HG03280 (cell line): ENCODE measurements around the gene CUL2.
A peak's percentile ranks its signal among the peaks of the same experiment; 100 is the strongest.

Experiments used
- ATAC-seq: cut with Tn5 transposase; IDR thresholded peaks from one replicate; pipeline ENCODE4 v1.9.1; 2021; ENCODE audit warnings: mild to moderate bottlenecking, moderate library complexity; ENCODE audit not compliant: unreplicated experiment

Gene CUL2

DNA sequence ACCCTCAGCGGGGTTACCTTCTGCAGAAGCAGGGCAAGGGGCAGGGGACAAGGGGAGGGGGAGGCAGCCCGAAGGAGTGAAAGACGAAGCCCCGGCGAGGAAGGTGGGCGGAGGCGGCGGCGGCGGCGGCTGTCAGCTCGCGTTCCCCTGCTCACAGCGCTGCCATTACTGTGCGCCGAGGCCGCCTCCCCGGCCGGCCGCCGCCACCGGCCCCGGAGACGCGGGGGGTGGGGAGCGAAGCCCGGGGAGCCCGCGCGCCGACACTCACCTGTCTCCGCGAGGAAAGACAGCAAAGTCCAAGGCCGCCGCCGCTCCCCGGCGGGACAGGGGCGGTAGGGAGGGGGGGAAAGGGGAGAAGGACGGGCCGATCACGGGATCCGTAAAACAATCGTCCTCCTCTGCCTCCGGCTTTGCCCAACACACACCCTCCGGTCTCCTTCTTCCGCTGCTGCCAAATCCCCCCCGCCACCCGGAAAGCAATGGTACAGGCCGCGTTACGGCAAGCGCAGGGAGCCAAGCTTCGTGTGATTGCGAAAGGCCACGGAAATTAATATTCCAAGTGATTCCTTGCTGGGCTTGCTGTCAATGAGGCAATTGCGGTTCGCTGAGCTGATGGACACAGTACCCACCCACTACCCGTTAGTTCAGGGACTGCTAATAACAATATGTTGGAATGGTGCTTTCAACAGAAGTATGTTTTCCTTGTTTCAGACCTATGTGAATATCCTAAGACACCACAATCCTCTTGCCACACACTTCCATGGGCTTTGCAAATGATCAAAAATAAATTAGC is at the start of gene CUL2:
CUL2 (minus strand) TSS at position 180 of the 793 bp plus-strand sequence. CDS start 19,024 bp downstream, outside the sequence.
- peak; percentile 97 for ATAC-seq

DNA sequence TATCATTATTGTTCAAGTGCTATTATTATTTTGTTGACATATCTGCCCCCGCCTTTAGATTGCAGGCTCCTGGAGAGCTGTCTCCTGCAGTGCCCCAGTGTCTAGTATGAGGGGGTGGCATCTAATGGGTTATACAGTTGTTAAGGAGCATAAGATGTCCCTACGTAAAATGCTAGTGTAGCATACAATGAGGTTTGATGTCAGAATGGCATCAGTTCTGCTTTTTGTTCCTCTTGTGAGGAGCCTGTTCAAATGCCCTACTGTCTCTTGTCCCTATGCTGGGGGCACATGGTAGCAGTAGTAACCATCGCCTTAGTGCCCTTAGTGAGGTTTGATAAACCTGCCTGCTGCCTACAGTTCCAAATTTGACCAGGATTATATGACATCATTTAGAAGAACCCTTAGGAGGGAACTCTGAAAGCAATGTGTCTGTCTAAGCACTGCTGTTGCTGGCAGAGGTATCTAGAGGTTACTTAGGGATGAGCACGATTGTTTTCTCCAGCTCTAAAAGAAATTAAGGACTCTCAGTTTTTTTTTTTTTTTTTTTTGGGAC is 46.2 kb upstream of the CUL2 start:
- ATAC-seq = no peak

DNA sequence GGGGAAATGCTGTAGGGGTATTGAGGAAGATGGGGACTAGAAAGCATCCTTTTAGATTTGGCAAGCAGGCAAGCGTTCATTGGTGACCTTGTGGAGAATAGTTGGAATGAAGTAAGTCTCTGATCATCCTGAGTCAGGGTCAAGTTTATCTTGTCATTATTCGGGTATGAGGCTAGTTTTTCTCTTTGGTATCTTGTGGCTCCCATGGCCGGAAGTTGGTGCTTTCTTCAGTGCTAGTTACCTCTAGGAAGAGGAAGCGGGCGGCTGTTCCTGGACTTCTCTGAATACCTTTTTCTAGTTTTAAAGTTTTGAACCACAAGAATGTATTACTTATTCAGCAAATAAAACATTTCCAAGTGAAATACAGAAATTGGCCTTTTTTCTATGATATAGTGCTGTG is 45.7 kb upstream of the CUL2 start:
- ATAC-seq = no peak

DNA sequence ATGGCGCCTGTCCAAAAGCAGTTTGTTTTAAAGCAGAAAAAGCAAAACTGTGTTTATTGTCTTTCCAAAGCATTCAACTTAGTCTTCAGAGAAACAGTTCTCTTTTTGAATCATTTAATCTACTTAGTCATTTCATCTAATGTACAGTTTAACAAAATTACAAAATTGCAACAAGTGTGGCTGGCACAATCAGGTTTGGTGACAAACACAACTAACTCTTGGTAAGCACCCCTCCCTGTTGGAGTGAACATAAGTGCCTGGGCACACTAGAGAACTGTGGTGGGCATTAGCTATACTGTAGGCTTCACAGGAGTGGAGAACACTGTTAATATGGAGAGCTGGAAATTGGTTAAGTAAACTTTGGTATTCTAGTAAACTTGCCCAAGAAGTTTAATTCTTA is 43.4 kb upstream of the CUL2 start:
- ATAC-seq = no peak

DNA sequence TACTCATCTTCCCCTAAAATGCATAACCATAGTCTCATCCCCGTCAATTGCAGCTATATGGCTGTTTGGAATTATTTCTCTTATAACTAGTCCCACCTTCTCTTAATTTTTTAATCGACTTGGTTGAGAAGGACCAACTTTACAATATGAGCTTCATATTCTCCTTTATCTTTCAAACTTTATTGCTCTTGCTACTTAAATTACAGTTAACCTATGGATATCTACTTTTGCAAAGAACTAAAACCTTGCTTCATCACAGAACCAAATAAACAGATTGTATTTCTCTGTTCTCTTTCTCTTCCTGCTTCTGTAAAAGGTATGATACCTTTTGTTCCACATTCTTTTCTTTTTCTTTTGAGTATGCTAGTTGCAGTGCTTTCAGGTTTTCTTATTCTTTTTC is 42.6 kb upstream of the CUL2 start:
- no peak for ATAC-seq

DNA sequence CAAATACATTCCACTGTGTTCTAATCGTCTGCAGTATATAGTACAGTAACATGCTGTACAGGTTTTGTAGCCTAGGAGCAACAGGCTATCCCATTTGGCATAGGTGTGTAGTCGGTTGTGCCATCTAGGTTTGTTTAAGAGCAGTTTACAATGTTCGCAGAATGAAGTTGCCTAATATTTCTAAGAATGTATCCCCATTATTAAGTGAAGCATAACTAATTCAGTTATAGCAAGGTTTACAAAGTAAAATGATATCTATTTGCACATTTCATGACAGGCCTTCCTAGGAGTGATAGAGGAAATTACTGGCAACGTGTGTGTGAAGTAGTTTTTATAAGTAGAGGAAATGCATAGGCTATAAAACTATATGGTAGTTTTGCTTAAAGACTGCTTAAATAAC is 40.5 kb upstream of the CUL2 start:
- no peak for ATAC-seq

DNA sequence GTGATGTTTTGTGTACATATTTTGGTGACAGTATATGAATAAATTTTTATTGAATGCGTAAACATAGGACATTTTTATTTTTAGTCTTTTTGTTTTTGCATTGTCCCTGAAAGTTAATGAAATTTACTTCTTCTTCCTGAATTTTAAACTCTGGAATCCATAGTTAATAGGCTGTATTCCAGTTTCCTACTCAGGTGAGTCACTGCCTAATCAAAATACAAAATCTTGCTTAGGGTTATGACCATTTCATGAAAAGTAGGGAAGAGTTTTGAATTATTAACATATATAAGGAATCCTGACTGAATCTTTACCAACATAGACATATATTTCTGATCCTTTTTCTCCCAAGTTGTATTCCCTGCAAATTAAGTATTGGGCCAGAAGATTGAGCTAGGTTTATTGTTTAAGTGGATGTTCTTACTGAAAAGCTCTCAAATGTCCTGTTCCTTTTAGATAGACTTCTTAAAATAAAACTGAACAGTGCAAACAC is 39.1 kb upstream of the CUL2 start:
- no peak for ATAC-seq

DNA sequence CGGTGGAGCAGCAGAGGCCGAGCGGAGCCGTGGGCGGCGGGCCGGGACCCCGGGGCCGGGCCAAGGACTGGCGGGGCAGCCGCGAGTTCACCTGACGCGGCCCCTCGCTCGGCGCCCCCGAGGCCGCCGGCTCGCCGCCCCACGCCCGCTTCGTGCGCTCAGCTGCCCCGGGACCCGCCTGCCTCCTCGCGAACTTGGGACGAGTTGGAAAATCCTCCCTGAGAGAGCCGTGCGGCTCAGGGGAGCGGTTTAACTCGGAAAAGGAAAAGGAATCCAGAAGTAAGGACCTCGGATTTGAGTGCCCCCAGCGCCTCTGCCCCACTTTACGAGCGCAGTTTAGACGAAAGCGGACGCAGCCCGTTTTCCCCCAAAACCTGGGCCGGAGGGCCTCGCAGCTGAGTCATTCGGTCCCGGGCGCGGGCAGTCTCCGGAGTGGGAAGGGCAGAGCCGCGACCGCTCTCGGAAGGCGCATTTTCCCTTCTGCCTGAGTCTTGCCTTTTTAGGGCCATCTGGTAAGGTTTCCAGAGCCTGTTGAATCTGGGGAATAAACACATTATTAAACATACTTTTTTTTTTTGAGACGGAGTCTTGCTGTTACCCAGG is 37.2 kb upstream of the CUL2 start:
- ATAC-seq = peak; percentile 16

DNA sequence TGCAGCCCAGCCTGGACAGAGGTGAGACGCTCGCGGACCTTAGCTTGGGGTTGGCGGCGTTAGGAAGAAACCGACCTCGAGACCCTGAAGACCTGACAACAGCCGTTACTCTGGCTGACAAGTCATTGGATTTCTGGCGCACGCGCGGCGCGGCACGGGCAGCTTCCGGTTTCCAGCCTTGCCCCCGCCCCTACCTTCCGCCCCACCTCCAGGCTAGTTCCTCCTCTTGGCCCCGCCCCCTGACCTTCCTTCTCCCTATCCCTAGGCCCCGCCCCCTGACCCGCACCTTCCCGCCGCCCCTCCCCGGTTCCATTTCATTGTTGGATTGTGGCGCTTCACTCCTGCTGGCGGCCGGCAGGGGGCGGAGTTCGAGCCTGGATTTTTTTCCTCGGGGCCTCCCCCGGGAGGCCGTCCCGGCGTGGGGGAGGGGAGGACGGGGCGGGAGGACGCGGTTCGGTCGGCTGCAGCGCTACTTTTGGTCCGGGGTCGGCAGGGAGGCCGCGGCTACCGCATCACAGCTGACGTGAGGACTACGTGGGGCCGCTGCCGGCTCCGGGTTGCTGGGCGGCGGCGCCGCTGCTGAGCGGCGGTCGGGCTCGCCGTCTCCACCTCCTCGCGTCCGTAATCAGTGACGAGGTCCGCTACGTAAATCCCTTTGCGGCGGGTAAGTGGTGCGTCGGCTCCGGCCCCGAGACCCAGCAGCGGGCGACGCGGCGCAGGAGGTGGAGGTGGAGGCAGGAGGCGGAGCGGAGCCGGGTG is 36.6 kb upstream of the CUL2 start, which contains the start of gene CREM:
CREM (plus strand) TSS at position 317 of the 759 bp plus-strand sequence. CDS start 10,990 bp downstream, outside the sequence.
- ATAC-seq = peak; percentile 74

DNA sequence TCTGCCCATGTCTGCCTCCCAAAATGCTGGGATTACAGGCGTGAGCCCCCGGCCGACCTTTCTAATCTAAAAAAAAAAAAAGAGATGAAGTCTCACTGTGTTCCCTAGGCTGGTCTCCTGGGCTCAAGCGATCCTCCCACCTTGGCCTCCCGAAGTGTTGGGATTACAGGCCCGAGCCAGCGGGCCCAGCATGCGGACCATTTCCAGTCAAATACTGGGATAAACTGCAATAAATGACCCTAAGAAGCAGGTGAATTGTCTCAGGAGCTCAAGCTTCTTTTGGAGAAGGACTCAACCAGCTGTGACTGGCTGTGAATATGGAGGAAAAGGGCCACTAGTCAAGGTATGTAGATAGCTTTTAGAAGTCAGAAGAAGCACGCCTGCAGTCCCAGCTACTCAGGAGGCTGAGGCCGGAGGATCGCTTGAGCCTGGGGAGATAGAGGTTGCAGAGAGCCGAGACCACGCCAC is 36.0 kb upstream of the CUL2 start:
- ATAC-seq = peak; percentile 6

DNA sequence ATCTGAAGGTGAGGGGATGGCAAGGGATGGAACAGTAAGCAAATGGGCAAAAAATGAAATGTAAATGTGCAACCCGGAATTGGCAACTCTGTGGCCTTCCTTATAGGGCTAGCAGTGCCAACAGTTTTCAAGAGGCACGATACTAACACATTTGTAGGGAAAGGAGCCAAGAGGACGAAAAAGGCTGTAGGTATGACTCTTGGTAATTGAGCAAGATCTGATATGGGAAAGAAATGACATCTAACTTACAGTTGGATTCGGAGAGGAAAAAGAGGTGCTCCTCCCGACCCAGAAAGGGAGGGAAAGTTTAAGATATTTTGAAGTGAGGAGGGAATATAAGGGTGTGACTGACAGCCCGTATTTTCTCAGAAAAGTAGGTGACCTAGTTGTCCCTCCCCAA is 34.4 kb upstream of the CUL2 start:
- no peak for ATAC-seq

DNA sequence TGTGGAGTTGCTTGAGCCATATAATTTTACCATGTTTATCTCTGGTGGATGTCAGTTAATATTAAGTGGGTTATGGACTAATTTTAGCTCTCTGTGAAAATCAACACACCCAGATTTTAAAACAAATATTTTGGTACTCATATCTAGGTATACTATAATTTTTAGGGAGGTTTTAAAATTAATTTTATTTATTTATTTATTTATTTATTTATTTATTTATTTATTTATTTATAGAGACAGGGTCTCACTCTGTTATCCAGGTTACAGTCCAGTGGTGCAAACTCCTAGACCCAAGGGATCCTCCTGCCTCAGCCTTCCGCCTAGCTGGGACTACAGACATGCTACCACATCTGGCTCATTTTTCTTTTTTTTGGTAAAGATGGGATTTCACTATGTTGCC is 29.2 kb upstream of the CUL2 start:
- ATAC-seq = no peak

DNA sequence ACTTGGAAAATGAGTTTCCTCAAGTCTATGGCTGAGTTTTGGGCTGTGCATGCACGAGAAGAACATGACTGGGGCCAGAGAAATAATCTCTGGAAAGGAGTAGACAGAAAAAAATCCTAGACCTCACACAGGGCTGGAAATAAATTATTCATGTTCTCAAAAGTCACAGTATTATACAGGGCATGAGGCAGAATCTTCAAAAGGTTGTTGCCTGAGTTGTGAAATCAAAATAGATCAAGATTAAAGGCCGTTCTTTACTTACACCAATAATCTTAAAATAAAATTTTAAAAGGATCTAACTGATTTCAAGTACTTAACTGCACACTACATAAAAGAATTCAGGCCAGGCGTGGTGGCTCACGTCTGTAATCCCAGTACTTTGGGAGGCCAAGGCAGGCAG is 22.4 kb upstream of the CUL2 start:
- ATAC-seq = no peak

DNA sequence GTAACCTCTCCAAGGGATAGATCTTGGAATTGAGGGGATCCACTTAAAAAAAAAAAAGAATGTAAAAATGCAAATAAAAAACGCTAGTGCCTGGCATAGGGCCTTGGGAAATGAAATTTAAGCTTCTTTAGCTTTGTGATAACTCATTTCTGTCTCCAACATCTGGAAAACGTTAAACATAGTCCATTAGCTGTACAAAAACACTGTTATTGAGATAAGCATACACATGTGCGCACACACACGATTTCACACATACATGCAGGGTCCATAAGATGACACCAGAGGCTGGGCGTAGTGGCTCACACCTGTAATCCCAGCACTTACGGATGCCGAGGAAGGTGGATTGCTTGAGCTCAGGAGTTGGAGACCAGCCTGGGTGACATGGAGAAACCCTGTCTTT is 13.7 kb upstream of the CUL2 start:
- ATAC-seq = no peak

DNA sequence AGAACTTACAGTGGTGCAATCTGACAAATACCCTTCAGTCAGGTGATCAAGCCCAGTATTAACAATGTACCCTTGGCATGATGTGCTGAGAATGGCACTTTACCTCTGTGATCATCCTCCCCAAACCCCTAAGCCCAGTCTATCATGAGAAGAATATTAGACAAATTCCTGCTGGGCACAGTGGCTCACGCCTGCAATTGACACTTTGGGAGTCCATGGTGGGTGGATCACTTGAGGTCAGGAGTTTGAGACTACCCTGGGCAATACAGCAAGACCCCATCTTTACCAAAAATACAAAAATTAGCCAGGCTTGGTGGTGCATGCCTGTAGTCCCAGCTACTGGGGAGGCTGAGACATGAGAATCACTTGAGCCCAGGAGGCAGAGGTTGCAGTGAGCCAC is 7.4 kb upstream of the CUL2 start:
- ATAC-seq = no peak

DNA sequence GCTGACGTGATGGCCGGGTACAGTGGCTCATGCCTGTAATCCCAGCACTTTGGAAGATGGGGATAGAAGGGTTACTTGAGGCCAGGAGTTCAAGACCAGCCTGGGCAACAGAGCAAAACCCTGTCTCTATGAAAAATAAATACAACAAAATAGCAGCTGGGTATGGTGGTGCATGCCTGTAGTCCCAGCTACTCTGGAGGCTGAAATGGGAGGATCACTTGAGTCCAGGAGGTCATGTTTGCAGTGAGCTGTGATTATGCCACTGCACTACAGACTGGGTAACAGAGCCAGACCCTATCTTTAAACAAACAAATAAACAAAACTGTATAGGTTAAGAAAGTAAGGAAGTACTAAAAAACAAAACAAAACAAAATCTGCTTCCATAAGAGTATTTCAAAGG is 6.2 kb upstream of the CUL2 start:
- ATAC-seq = no peak

DNA sequence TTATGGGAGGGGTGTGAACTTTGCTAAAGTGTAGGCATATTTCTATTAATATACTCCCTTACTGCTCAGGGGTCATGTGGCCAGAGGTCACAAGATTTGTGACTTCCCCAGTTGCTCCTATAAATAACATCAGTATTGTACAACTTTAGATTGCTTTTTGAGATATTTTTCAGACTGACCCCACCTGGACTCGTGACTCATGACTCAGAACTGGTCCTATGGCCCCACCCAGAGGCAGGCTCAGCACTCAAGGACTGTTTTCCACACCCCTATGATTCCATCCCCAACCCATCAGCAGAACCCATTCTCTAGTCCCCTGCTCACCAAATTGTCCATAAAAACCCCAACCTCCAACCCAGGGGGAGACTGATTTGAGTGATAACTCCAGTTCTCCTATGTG is 2.7 kb upstream of the CUL2 start:
- no peak for ATAC-seq

DNA sequence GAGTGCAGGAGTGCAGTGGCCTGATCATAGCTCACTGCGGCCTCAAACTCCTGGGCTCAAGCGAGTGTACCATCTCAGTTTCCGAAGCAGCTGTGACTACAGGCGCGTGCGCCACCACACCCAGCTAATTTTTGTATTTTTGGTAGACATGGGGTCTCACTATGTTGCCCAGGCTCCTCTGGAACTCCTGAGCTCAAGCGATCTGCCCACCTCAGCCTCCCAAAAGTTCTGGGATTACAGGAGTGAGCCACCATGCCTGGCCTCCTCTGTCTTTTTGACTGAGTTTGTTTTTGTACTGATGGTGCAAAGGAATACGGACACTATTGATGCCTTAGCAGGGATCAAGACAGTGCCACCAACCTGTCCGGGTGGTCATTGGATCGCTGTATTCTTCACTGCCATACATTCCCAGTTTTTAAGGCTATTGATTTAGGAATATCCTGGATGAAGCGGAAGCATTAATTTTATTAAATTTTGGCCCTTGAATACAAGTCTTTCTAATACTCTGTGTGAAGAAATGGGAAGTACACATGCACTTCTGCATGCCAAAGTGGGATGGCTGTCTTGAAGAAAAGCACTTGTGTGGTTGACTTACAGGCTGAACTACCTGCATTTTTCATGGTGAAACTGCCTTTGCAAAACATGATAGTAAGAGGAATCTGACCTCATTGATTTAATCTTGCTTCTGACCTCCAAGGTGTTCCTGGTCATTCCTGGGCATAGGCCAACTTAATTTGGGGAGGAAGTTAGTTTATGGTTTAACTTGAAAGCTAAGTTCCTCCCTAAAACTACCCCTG is 2.1 kb upstream of the CUL2 start:
- no peak for ATAC-seq

DNA sequence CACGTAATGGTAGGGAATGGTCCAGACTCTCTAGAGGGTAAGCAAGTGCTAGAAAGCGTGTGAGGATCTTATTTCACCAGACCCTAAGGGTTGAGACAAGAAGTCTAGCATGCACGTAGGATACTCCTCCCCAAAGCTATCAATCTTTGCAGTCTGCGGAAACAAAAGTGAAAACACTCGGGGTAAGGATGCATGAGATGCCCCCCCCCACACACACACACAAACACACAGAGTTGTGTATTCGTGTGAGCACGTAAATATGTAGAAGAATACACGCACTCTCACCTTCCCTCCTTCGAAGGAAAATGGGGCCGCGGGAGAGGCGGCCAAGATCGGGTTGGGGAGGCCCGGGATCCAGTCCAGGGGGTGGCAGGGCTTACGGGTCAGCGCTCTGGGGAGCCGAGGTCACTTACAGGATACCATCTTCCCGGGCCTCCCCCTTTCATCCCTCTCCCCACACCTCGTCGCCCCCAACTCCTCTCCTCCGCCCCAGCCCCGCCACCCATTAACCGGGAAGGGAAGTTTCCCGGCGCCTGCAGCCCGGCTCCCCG is 455 bp downstream of the CUL2 start:
- peak; percentile 23 for ATAC-seq

DNA sequence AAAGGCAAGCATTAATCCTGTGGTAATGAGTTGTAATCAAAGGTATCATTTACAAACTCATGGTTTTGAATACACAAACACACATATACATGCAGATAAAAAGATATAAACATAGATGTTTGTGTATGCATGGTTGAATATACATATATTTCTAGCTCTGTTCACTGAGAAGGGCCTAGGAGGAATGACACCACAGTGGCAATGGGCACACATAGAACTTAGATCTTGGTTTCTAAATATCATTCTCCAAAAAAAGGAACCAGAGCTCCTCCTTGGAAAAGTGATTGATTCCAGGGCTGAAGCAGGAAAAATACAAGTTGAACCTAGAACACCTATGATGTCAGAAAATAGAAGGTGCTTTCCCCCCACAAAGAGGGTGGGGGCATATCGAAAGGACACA is 6.9 kb downstream of the CUL2 start:
- ATAC-seq = no peak
